Lower lobe of right lung (tissue), 2 donors: ENCODE data around the gene ULK2. TPM values are rescaled to one million over a fixed set of nuclear protein-coding genes. Genes with fewer than 3 reads are reported as not detected.

ENCODE experiments used
- ATAC-seq, 2 donors: fragments of 200-7000 bp; cut with Tn5 transposase; one replicate each; pipeline ENCODE4 v1.9.1; 2020 to 2022; ENCODE audit warnings: mild to moderate bottlenecking in 2 of 2, moderate library complexity in 2 of 2
- DNase-seq: peaks from one replicate; pipeline ENCODE4 v3.0.0-alpha.2; 2020
- H3K27ac ChIP-seq: fragments of 200-600 bp; one replicate; pipeline ENCODE4 v1.8.0; 2022
- H3K27me3 ChIP-seq: fragments of 200-600 bp; one replicate; pipeline ENCODE4 v1.8.0; 2022; ENCODE audit warnings: low read depth
- H3K36me3 ChIP-seq: fragments of 200-600 bp; one replicate; pipeline ENCODE4 v1.8.0; 2022; ENCODE audit warnings: mild to moderate bottlenecking
- H3K4me1 ChIP-seq: fragments of 200-600 bp; one replicate; pipeline ENCODE4 v1.8.0; 2022
- H3K4me3 ChIP-seq: fragments of 200-600 bp; one replicate; pipeline ENCODE4 v1.8.0; 2022; ENCODE audit warnings: mild to moderate bottlenecking
- H3K9me3 ChIP-seq: fragments of 200-600 bp; one replicate; pipeline ENCODE4 v1.8.0; 2022
- intact Hi-C: fragments of 100-400 bp; cut with DNase I; formaldehyde crosslinking; loops from one replicate; pipeline ENCODE4 v1.11.0; 2022
- total RNA-seq: library from RNA; stranded (reverse); fragmentation: NEBNext Ultra II Directional; extraction: Animal tissue kit (Norgen Biotek cat#: 25700); gene quantifications from one replicate; pipeline ENCODE4 v1.2.1, GENCODE V29; 2021
- TF ChIP-seq, protein P1 (sequence below): fragments of 200-600 bp; IDR thresholded peaks from one replicate; pipeline ENCODE4 v1.8.0; 2022; ENCODE audit warnings: antibody characterized with exemption, mild to moderate bottlenecking
- donor health status: DM: no; HTN: yes; CAD: no; lungs with severe emphysema.

Gene ULK2
- total RNA-seq, 1 donor from 2014 or later = 20.1 TPM

DNA sequence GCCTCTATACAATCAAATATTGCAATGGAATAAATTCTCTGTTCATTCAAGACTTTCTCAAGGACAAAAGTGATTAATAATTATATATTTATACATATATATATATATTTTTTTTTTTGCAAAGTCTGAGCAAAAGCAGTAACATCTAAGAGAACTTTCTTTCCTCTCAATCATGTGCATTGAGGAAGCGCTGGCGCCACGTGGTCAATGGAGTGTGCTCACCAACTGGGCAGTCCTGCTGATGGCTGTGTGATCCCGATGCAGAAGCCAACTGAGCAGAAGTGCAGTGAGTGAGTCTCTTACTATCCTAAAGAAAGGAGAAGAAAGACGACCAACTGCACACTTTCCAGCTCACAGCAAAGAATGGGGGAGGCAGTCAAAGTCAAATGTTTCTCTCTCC is 37.2 kb upstream of the ULK2 start:
- H3K4me3 ChIP-seq = no peak overlapping the region
- no peaks in the 10 kb centered on the region for H3K27me3 ChIP-seq
- ATAC-seq = peak; percentile 41 to 69
- DNase-seq = peak; percentile 76
- H3K36me3 ChIP-seq = peaks cover 92% of the 10 kb centered on the region
- intact Hi-C loops = no loop called here
- no peaks in the 10 kb centered on the region for H3K9me3 ChIP-seq
- H3K4me1 ChIP-seq = peaks cover 18% of the 10 kb centered on the region
- TF ChIP-seq, protein P1, sequence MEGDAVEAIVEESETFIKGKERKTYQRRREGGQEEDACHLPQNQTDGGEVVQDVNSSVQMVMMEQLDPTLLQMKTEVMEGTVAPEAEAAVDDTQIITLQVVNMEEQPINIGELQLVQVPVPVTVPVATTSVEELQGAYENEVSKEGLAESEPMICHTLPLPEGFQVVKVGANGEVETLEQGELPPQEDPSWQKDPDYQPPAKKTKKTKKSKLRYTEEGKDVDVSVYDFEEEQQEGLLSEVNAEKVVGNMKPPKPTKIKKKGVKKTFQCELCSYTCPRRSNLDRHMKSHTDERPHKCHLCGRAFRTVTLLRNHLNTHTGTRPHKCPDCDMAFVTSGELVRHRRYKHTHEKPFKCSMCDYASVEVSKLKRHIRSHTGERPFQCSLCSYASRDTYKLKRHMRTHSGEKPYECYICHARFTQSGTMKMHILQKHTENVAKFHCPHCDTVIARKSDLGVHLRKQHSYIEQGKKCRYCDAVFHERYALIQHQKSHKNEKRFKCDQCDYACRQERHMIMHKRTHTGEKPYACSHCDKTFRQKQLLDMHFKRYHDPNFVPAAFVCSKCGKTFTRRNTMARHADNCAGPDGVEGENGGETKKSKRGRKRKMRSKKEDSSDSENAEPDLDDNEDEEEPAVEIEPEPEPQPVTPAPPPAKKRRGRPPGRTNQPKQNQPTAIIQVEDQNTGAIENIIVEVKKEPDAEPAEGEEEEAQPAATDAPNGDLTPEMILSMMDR = no peak
- no peak overlapping the region for H3K27ac ChIP-seq

DNA sequence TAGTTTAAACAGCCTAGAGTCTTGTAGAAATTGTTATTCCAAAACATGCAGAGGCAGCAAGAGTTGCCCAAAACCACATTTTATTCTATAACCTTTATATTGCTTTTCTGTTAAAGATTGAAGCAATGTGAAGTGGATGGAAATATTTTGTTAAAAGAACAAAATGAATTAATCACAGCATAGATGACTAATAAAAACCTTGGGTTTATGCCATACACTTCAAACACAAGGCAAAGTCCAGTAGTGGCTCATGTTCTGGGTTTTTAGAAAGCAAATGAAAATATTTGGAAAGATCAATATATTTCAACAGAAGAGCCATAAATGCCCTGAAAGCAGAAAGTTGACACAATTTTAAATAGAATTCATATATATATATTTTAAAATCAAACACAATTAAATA is 36.7 kb upstream of the ULK2 start:
- Histone ChIP-seq H3K27me3 (no peaks in the 10 kb centered on the region), H3K4me3 (no peak overlapping the region), H3K27ac (no peak overlapping the region), H3K36me3 (peaks cover 87% of the 10 kb centered on the region), H3K4me1 (peaks cover 18% of the 10 kb centered on the region), H3K9me3 (no peaks in the 10 kb centered on the region)
- ATAC-seq = no peak
- TF ChIP-seq, protein P1 = no peak
- DNase-seq = no peak
- intact Hi-C loops = no loop called here

DNA sequence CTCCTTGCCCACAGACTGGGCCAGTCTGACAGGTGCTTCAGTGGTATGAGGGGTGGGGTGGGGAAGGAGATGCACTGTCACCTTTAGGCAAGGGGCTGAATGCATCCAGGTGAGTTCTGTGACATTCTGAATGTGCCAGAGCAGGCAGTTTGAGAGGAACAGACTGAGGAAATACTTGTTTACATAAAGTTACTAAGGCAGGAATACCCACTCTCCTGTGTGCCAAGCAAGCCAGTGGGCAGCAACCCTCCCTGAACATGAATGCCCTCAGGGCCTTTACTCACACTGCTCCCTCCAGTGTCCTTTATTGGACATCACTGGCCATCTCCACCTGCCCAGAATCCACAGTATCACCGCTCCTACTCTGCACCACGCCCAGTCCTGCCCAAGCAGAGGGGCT is 33.1 kb upstream of the ULK2 start:
- intact Hi-C loops = no loop called here
- TF ChIP-seq, protein P1 = no peak
- Histone ChIP-seq H3K4me1 (peaks cover 28% of the 10 kb centered on the region), H3K36me3 (peaks cover 51% of the 10 kb centered on the region), H3K9me3 (no peaks in the 10 kb centered on the region), H3K4me3 (no peak overlapping the region), H3K27ac (no peak overlapping the region), H3K27me3 (no peaks in the 10 kb centered on the region)
- DNase-seq = no peak
- peak; percentile 45 to 46 for ATAC-seq

DNA sequence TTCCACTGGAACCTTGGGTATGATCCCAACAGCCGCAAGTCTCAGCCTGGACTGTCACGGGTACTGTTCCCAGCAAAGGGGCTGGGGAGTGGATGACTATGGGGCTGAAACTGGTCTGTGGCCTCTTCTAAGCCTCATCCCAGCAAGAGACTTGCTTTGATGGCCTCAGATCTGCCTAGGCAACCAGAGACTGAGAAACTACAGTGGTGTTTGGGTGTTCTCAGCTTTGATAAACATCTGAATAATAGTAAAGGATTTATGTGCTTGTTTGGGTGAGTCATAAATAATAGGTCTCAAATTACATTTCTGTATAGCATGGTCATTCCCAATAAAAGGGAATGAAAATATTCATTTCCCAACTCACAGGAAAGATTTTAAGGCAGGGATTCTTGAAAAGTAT is 30.2 kb upstream of the ULK2 start:
- Histone ChIP-seq H3K36me3 (peaks cover 24% of the 10 kb centered on the region), H3K4me3 (no peak overlapping the region), H3K27me3 (no peaks in the 10 kb centered on the region), H3K27ac (no peak overlapping the region), H3K9me3 (no peaks in the 10 kb centered on the region), H3K4me1 (peaks cover 19% of the 10 kb centered on the region)
- TF ChIP-seq, protein P1 = no peak
- intact Hi-C loops = no loop called here
- DNase-seq = no peak
- no peak for ATAC-seq

DNA sequence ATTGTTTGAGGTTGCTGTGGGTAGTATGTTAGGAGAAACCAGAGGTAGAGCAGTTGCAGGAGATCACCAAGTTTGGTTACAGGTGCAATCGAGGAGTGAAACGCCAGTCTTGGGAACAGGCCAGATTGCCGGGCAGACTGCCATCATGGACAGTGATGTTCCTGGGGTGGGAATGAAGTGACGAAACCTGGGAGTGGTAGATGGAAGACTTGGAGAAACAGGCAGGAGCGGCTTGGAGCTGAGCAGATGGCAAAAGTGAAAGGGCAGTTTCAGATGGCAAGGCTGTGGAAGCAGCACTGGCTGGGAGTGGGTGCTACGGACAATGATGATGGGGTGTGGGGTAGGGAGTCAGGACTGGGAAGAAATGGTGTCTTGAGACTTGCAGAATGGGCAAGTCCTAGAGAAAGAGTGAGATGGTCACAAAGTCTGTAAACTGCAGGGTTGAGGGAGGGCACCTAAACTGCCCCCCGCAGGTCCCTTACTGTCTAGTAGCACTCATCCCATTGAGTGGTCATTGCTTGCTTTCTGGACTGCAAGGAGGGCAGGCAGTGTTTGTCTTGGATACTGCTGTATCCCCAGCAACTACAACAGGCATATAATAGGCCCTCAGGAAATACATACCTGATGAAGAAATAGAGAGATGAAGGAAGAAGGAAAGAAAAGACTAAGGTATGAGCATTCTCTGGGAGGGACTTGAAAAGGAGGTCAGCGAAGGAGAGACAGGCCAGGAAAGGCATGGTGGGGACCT is 29.5 kb upstream of the ULK2 start:
- peak; percentile 23 for ATAC-seq
- H3K36me3 ChIP-seq = peaks cover 18% of the 10 kb centered on the region
- no peaks in the 10 kb centered on the region for H3K9me3 ChIP-seq
- TF ChIP-seq, protein P1 = no peak
- H3K27ac ChIP-seq = no peak overlapping the region
- intact Hi-C loops = no loop called here
- DNase-seq = no peak
- no peaks in the 10 kb centered on the region for H3K27me3 ChIP-seq
- H3K4me3 ChIP-seq = no peak overlapping the region
- peaks cover 19% of the 10 kb centered on the region for H3K4me1 ChIP-seq
